Muscle of arm (tissue), 12 donors: Measurements from ENCODE around the gene MAN1C1. TPM values are rescaled to one million over a fixed set of nuclear protein-coding genes. Genes with fewer than 3 reads are reported as not detected.
"Not testable (repeated sequence)": the region's sequence is repeated elsewhere in the genome, so short reads cannot be mapped to it uniquely, and the experiment has no call there.

Experiments
- DNase-seq: peaks from one replicate; pipeline ENCODE4 v3.0.0-alpha.2; 2013
- polyA plus RNA-seq, 12 donors: library from polyadenylated mRNA; unstranded; fragments of 120-200 nt; gene quantifications; one replicate each; pipeline ENCODE4 v1.2.1, GENCODE V29; 2013; ENCODE audit not compliant: insufficient read length in 12 of 12

Gene MAN1C1
- polyA plus RNA-seq, 12 donors = 9.3 to 16.2 (median 11.6) TPM; not detected in 1

GRCh38 chr1:25628741-25629421, 12.3 kb downstream of the MAN1C1 start:
- DNase-seq = no peak

GRCh38 chr1:25629836-25630235, 13.2 kb downstream of the MAN1C1 start:
- DNase-seq = no peak

GRCh38 chr1:25631750-25632485, 15.3 kb downstream of the MAN1C1 start:
- no peak for DNase-seq

GRCh38 chr1:25634066-25634465, 17.5 kb downstream of the MAN1C1 start:
- DNase-seq = no peak

- DNase-seq = no peak
Measured at GRCh38 chr1:25634896-25635295, 18.3 kb downstream of the MAN1C1 start.

- DNase-seq = not testable (repeated sequence)
Measured at GRCh38 chr1:25636141-25636540, 19.6 kb downstream of the MAN1C1 start.

- no peak for DNase-seq
Measured at GRCh38 chr1:25640646-25641328, 24.2 kb downstream of the MAN1C1 start.

GRCh38 chr1:25641329-25641725, 24.7 kb downstream of the MAN1C1 start:
- DNase-seq = no peak

GRCh38 chr1:25641931-25642573, 25.5 kb downstream of the MAN1C1 start:
- peak; percentile 30 for DNase-seq

- peak; percentile 81 for DNase-seq
Measured at GRCh38 chr1:25642574-25643108, 26.1 kb downstream of the MAN1C1 start.

GRCh38 chr1:25643929-25644328, 27.3 kb downstream of the MAN1C1 start:
- no peak for DNase-seq

GRCh38 chr1:25644962-25645361, 28.4 kb downstream of the MAN1C1 start:
- no peak for DNase-seq

GRCh38 chr1:25645637-25646400, 29.2 kb downstream of the MAN1C1 start:
- no peak for DNase-seq

GRCh38 chr1:25647106-25647505, 30.5 kb downstream of the MAN1C1 start:
- DNase-seq = no peak

GRCh38 chr1:25647863-25648262, 31.3 kb downstream of the MAN1C1 start:
- DNase-seq = no peak

GRCh38 chr1:25648681-25649440, 32.3 kb downstream of the MAN1C1 start:
- DNase-seq = no peak

- DNase-seq = no peak
Measured at GRCh38 chr1:25649505-25650288, 33.1 kb downstream of the MAN1C1 start.

GRCh38 chr1:25650289-25650576, 33.6 kb downstream of the MAN1C1 start:
- no peak for DNase-seq

GRCh38 chr1:25651036-25651640, 34.5 kb downstream of the MAN1C1 start:
- no peak for DNase-seq
